Pericardium fibroblast (primary cell): ENCODE results near the gene GK. TPM values are rescaled to one million over a fixed set of nuclear protein-coding genes. Genes with fewer than 3 reads are reported as not detected.

Experiments
- total RNA-seq: library from RNA; depleted of rRNA; stranded (reverse); fragments of >200 nt; gene quantifications from 2 replicates; pipeline ENCODE4 v1.2.3, GENCODE V29; 2015

The GK gene
- total RNA-seq: 1.4 and 5.5 TPM in 2 replicates

GRCh38 chrX:30653415-30654131, at the start of gene GK:
GK (plus strand) TSS chrX:30653423; CDS start chrX:30653538, 115 bp downstream.

Other genes starting within 250 kb of the GK start
- not detected in 2 replicates for gene TASL, start 75.7 kb upstream of the GK start, total RNA-seq
- gene TAB3, start 235.8 kb downstream of the GK start, total RNA-seq: 8.6 and 9.1 TPM in 2 replicates